AG08395 (cell line): ENCODE data around the gene RRAGA.
"Not testable (repeated sequence)": the region's sequence is repeated elsewhere in the genome, so short reads cannot be mapped to it uniquely, and the experiment has no call there.

Source experiments
- DNase-seq: peaks from one replicate; pipeline ENCODE4 v3.0.0; 2012; ENCODE audit warnings: mixed read lengths, low spot score

The RRAGA gene

GRCh38 chr9:19087106-19088000 is 38.1 kb downstream of the RRAGA start:
- no peak for DNase-seq

- not testable (repeated sequence) for DNase-seq
These were observed 48.2 kb downstream of the RRAGA start for GRCh38 chr9:19097431-19097830.
